Measurements from ENCODE around the gene RIN3. TPM values are rescaled to one million over a fixed set of nuclear protein-coding genes. Genes with fewer than 3 reads are reported as not detected.
A peak's percentile ranks its signal among the peaks of the same experiment; 100 is the strongest.

The RIN3 gene
- total RNA-seq, 1 experiment from 2014 or later, result 2.4 TPM

- ChIA-PET CTCF (no interaction called here), POLR2A (ENCODE audit: low non-redundant PET) (no interaction called here)
- intact Hi-C loops (cut with micrococcal nuclease; ENCODE audit: unreplicated experiment), result no loop called here
- H3K27ac ChIP-seq (ENCODE audit: low read depth, low read length, poor library complexity, severe bottlenecking), result no peak overlapping the region
- no peaks in the 10 kb centered on the region for H3K36me3 ChIP-seq (ENCODE audit: insufficient read depth, low read length, poor library complexity, severe bottlenecking)
- TF ChIP-seq EZH2 (IDR thresholded peaks at IDR 0.05; ENCODE audit: borderline replicate concordance, low read depth, low read length, poor library complexity, severe bottlenecking) (no peak), CTCF (conservative IDR thresholded peaks at IDR 0.05; ENCODE audit: low read depth, low read length) (no peak)
- H3K4me3 ChIP-seq (ENCODE audit: low read depth, low read length, poor library complexity, severe bottlenecking), result no peak overlapping the region
- BruUV-seq (replicated peaks), result no TSS peak
- DNase-seq (ENCODE audit: low spot score), result peak; percentile 13
- H3K9me3 ChIP-seq (ENCODE audit: low read depth, low read length, poor library complexity, severe bottlenecking), result no peaks in the 10 kb centered on the region
- H3K4me1 ChIP-seq (ENCODE audit: insufficient read depth, low read length, poor library complexity, severe bottlenecking), result no peaks in the 10 kb centered on the region
- H3K27me3 ChIP-seq (replicated peaks; ENCODE audit: insufficient read depth, low read depth, low read length, poor library complexity), result no peaks in the 10 kb centered on the region
These were observed 32.9 kb downstream of the RIN3 start for GRCh38 chr14:92546347-92547053.

GRCh38 chr14:92549105-92549858 lies 35.7 kb downstream of the RIN3 start:
- ChIA-PET POLR2A (ENCODE audit: low non-redundant PET) (no interaction called here), CTCF (interaction anchor here (0.6 kb wide), 1 partner anchor 16 kb away, joined by 3 read pairs; no protein-coding TSS in a partner anchor)
- no TSS peak for BruUV-seq (replicated peaks)
- no peak for DNase-seq (ENCODE audit: low spot score)
- H3K36me3 ChIP-seq (ENCODE audit: insufficient read depth, low read length, poor library complexity, severe bottlenecking), result no peaks in the 10 kb centered on the region
- TF ChIP-seq EZH2 (IDR thresholded peaks at IDR 0.05; ENCODE audit: borderline replicate concordance, low read depth, low read length, poor library complexity, severe bottlenecking) (no peak), CTCF (conservative IDR thresholded peaks at IDR 0.05; ENCODE audit: low read depth, low read length) (no peak)
- H3K4me3 ChIP-seq (ENCODE audit: low read depth, low read length, poor library complexity, severe bottlenecking), result no peak overlapping the region
- no peaks in the 10 kb centered on the region for H3K27me3 ChIP-seq (replicated peaks; ENCODE audit: insufficient read depth, low read depth, low read length, poor library complexity)
- H3K9me3 ChIP-seq (ENCODE audit: low read depth, low read length, poor library complexity, severe bottlenecking), result no peaks in the 10 kb centered on the region
- H3K27ac ChIP-seq (ENCODE audit: low read depth, low read length, poor library complexity, severe bottlenecking), result no peak overlapping the region
- intact Hi-C loops (cut with micrococcal nuclease; ENCODE audit: unreplicated experiment), result no loop called here
- no peaks in the 10 kb centered on the region for H3K4me1 ChIP-seq (ENCODE audit: insufficient read depth, low read length, poor library complexity, severe bottlenecking)

- intact Hi-C loops (cut with micrococcal nuclease; ENCODE audit: unreplicated experiment), result no loop called here
- TF ChIP-seq EZH2 (IDR thresholded peaks at IDR 0.05; ENCODE audit: borderline replicate concordance, low read depth, low read length, poor library complexity, severe bottlenecking) (no peak), CTCF (conservative IDR thresholded peaks at IDR 0.05; ENCODE audit: low read depth, low read length) (no peak)
- BruUV-seq (replicated peaks), result no TSS peak
- H3K9me3 ChIP-seq (ENCODE audit: low read depth, low read length, poor library complexity, severe bottlenecking), result no peaks in the 10 kb centered on the region
- ChIA-PET POLR2A (ENCODE audit: low non-redundant PET) (no interaction called here), CTCF (interaction anchor here (0.6 kb wide), 1 partner anchor 17 kb away, joined by 3 read pairs; no protein-coding TSS in a partner anchor)
- H3K27me3 ChIP-seq (replicated peaks; ENCODE audit: insufficient read depth, low read depth, low read length, poor library complexity), result no peaks in the 10 kb centered on the region
- H3K4me3 ChIP-seq (ENCODE audit: low read depth, low read length, poor library complexity, severe bottlenecking), result no peak overlapping the region
- DNase-seq (ENCODE audit: low spot score), result no peak
- H3K36me3 ChIP-seq (ENCODE audit: insufficient read depth, low read length, poor library complexity, severe bottlenecking), result no peaks in the 10 kb centered on the region
- no peak overlapping the region for H3K27ac ChIP-seq (ENCODE audit: low read depth, low read length, poor library complexity, severe bottlenecking)
- no peaks in the 10 kb centered on the region for H3K4me1 ChIP-seq (ENCODE audit: insufficient read depth, low read length, poor library complexity, severe bottlenecking)
These were observed 36.3 kb downstream of the RIN3 start for GRCh38 chr14:92549859-92550230.
